Suprapubic skin (tissue), 4 donors: Measurements from ENCODE around the gene PLXND1. TPM values are rescaled to one million over a fixed set of nuclear protein-coding genes. Genes with fewer than 3 reads are reported as not detected.
"Not testable (repeated sequence)": the region's sequence is repeated elsewhere in the genome, so short reads cannot be mapped to it uniquely, and the experiment has no call there.

Experiments
- DNase-seq, 2 donors: peaks; one replicate each; pipeline ENCODE4 v3.0.0-alpha.2; 2019; ENCODE audit warnings: low spot score in 2 of 2
- H3K27ac ChIP-seq: fragments of 200-600 bp; sonication (generic); one replicate; pipeline ENCODE4 v1.5.1; 2019
- H3K27me3 ChIP-seq: fragments of 200-600 bp; sonication (generic); one replicate; pipeline ENCODE4 v1.5.1; 2019
- H3K36me3 ChIP-seq: fragments of 200-600 bp; sonication (generic); one replicate; pipeline ENCODE4 v1.5.1; 2019
- H3K4me1 ChIP-seq: fragments of 200-600 bp; sonication (generic); one replicate; pipeline ENCODE4 v1.5.1; 2019
- H3K4me3 ChIP-seq: fragments of 200-600 bp; sonication (generic); one replicate; pipeline ENCODE4 v1.5.1; 2019; ENCODE audit warnings: mild to moderate bottlenecking
- H3K9me3 ChIP-seq: fragments of 200-600 bp; sonication (generic); one replicate; pipeline ENCODE4 v1.5.1; 2019
- EP300 ChIP-seq: sonication (generic); formaldehyde crosslinking; IDR thresholded peaks from one replicate; pipeline ENCODE4 v1.6.1; 2017; ENCODE audit warnings: antibody characterized with exemption
- POLR2A ChIP-seq, 2 donors: fragments of 450-650 bp; IDR thresholded peaks; one replicate each; pipeline ENCODE4 v1.6.1; 2017; ENCODE audit warnings: antibody characterized with exemption in 2 of 2, mild to moderate bottlenecking in 2 of 2, moderate library complexity in 2 of 2
- POLR2AphosphoS5 ChIP-seq, 3 donors: sonication (generic); formaldehyde crosslinking; IDR thresholded peaks; one replicate each; pipeline ENCODE4 v1.6.1; 2017; ENCODE audit warnings: antibody characterized with exemption in 3 of 3
- WGBS: methylation state at CpG from one replicate; pipeline ENCODE4 v1.1.5; 2018; 5-methylcytosine and 5-hydroxymethylcytosine counted together
- total RNA-seq, 4 donors: library from RNA; depleted of rRNA; stranded (reverse); fragments of >200 nt; gene quantifications; one replicate each; pipeline ENCODE4 v1.1.0, GENCODE V29; 2016
- TF ChIP-seq, protein P1 (sequence below), 2 donors: fragments of 200-600 bp in 1 of 2; fragments of 450-650 bp in 1 of 2; sonication (generic) in 1 of 2; IDR thresholded peaks; one replicate each; pipeline ENCODE4 v1.5.1; 2016 to 2019; ENCODE audit warnings: antibody characterized with exemption in 2 of 2, mild to moderate bottlenecking in 1 of 2, moderate library complexity in 1 of 2

The PLXND1 gene
- total RNA-seq, 4 donors from 2014 or later = 19.0 to 51.0 (median 30.8) TPM

GRCh38 chr3:129613367-129613740 lies 6.9 kb upstream of the PLXND1 start:
- WGBS = 76% methylated on average over 3 of the region's 3 CpGs
- TF ChIP-seq POLR2A (IDR thresholded peaks at IDR 0.05) = no peak
- TF ChIP-seq, protein P1, sequence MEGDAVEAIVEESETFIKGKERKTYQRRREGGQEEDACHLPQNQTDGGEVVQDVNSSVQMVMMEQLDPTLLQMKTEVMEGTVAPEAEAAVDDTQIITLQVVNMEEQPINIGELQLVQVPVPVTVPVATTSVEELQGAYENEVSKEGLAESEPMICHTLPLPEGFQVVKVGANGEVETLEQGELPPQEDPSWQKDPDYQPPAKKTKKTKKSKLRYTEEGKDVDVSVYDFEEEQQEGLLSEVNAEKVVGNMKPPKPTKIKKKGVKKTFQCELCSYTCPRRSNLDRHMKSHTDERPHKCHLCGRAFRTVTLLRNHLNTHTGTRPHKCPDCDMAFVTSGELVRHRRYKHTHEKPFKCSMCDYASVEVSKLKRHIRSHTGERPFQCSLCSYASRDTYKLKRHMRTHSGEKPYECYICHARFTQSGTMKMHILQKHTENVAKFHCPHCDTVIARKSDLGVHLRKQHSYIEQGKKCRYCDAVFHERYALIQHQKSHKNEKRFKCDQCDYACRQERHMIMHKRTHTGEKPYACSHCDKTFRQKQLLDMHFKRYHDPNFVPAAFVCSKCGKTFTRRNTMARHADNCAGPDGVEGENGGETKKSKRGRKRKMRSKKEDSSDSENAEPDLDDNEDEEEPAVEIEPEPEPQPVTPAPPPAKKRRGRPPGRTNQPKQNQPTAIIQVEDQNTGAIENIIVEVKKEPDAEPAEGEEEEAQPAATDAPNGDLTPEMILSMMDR (IDR thresholded peaks at IDR 0.05) = no peak
- no peak for TF ChIP-seq EP300
- TF ChIP-seq POLR2AphosphoS5 (IDR thresholded peaks at IDR 0.05) = no peak
- Histone ChIP-seq H3K27ac (no peak overlapping the region), H3K9me3 (no peaks in the 10 kb centered on the region), H3K4me1 (peaks cover 75% of the 10 kb centered on the region), H3K36me3 (no peaks in the 10 kb centered on the region), H3K27me3 (no peaks in the 10 kb centered on the region), H3K4me3 (no peak overlapping the region)
- DNase-seq = no peak

- TF ChIP-seq EP300 = no peak
- TF ChIP-seq POLR2A (IDR thresholded peaks at IDR 0.05) = no peak
- TF ChIP-seq, protein P1 (IDR thresholded peaks at IDR 0.05) = no peak
- no peak for TF ChIP-seq POLR2AphosphoS5 (IDR thresholded peaks at IDR 0.05)
- peak overlapping the region; percentile 68 for H3K27ac ChIP-seq
- H3K4me1 ChIP-seq = peaks cover 76% of the 10 kb centered on the region
- no peaks in the 10 kb centered on the region for H3K9me3 ChIP-seq
- no peaks in the 10 kb centered on the region for H3K27me3 ChIP-seq
- DNase-seq = no peak
- WGBS = 62% methylated on average over 11 of the region's 16 CpGs
- no peak overlapping the region for H3K4me3 ChIP-seq
- no peaks in the 10 kb centered on the region for H3K36me3 ChIP-seq
Observed at GRCh38 chr3:129612534-129613366, 6.3 kb upstream of the PLXND1 start.

DNA sequence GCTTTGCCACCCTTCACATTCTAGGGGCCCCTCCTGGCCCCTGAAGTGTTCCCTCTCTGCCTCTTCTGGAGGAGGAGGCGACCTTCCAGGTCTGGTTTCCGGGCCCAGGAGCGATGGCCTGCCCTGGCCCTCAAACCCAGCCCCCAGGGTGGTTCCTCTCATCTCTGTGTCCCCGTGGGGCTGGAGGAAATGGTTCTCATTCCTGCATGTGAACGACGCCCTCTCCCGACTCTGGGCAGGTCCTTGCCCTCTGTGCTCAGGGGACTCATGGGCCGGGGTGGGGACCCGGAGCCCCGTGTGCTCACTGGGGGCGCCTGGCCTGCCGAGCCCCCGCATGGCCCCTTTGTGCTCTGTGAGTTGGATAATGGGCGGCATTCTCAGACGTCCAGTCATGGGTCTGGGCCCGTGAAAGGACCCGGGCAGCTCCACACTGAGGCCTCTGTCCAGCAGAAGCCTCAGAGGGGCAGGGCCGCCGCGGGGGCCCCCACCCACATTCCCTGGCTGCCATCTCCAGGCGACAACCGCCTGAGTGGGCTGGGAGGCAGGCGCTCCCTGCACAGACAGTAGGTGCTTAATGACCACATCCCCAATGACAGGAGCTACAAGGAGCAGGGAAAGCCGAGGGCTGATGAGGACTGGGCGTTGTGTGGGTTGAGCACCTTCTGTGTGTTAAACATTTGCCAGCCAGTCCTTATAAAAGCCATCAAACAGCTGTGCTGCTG lies 5.5 kb upstream of the PLXND1 start:
- Histone ChIP-seq H3K27ac (peak overlapping the region; percentile 68), H3K9me3 (no peaks in the 10 kb centered on the region), H3K4me1 (peaks cover 79% of the 10 kb centered on the region), H3K4me3 (no peak overlapping the region), H3K36me3 (no peaks in the 10 kb centered on the region), H3K27me3 (no peaks in the 10 kb centered on the region)
- TF ChIP-seq, protein P1 (IDR thresholded peaks at IDR 0.05) = no peak
- no peak for TF ChIP-seq POLR2A (IDR thresholded peaks at IDR 0.05)
- no peak for TF ChIP-seq EP300
- TF ChIP-seq POLR2AphosphoS5 (IDR thresholded peaks at IDR 0.05) = no peak
- 26% methylated on average over 12 of the region's 25 CpGs for WGBS
- DNase-seq = no peak

DNA sequence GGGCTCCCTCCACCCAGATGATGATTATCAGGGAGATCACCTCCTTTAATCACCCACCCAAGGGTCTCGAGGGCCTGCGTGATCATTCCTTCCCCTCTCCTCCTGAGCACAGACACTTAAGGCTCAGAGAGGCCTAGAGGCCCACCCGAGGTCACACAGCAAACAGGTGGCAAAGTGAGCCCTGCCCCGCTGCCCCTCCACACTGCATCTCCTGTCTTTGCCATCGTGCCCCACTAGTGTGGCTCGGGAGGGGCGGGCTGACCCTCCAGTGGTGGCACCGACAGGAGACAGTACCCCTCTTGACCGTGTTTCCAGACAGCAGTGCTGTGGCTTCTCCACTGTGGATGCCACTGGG lies 4.9 kb upstream of the PLXND1 start:
- no peak for TF ChIP-seq EP300
- TF ChIP-seq POLR2AphosphoS5 (IDR thresholded peaks at IDR 0.05) = no peak
- TF ChIP-seq POLR2A (IDR thresholded peaks at IDR 0.05) = no peak
- TF ChIP-seq, protein P1 (IDR thresholded peaks at IDR 0.05) = no peak
- DNase-seq = no peak
- WGBS = 82% methylated on average over 7 of the region's 9 CpGs

DNA sequence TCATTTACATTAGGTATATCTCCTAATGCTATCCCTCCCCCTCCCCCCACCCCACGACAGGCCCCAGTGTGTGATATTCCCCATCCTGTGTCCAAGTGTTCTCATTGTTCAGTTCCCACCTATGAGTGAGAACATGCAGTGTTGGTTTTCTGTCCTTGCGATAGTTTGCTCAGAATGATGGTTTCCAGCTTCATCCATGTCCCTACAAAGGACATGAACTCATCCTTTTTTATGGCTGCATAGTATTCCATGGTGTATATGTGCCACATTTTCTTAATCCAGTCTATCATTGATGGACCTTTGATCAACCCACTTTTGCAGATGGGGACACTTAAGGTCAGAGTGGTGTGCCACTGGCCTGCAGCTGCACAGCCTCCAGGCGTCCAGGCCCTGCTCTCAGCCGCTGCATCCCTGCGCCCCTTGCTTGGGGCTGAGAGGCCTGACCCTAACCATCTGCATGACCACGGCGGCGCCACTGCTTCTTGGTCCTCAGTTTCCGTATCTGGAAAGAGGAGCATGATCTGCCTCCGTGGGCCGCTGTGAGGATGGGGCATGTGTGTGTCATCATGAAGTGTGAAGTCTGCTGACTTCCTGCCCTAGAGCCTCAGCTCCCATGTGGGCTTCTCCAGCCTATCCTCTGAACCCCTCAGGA lies 4.4 kb upstream of the PLXND1 start:
- Histone ChIP-seq H3K27ac (peak overlapping the region; percentile 68), H3K4me1 (peaks cover 74% of the 10 kb centered on the region)
- WGBS = 83% methylated on average over 11 of the region's 11 CpGs
- H3K36me3 ChIP-seq, H3K4me3 ChIP-seq, H3K9me3 ChIP-seq, H3K27me3 ChIP-seq, DNase-seq: not testable (repeated sequence)

More for the DNA sequence above, 4.9 kb upstream of the PLXND1 start:
- no peaks in the 10 kb centered on the region for H3K27me3 ChIP-seq
- H3K36me3 ChIP-seq = no peaks in the 10 kb centered on the region
- H3K4me3 ChIP-seq = no peak overlapping the region
- H3K4me1 ChIP-seq = peaks cover 75% of the 10 kb centered on the region
- H3K9me3 ChIP-seq = no peaks in the 10 kb centered on the region
- peak overlapping the region; percentile 68 for H3K27ac ChIP-seq
